HL-60 (cell line): ENCODE measurements around the gene FRRS1L.

Source experiments
- POLR2AphosphoS5 ChIP-seq: IDR thresholded peaks from 2 replicates; pipeline ENCODE4 v1.6.1; 2012; ENCODE audit warnings: low read depth
- TF ChIP-seq, protein P1 (sequence below): IDR thresholded peaks from one replicate; pipeline ENCODE4 v1.5.1; 2011; ENCODE audit warnings: low read length, control low read depth, inconsistent platforms; ENCODE audit not compliant: insufficient read depth
- TF ChIP-seq, protein P2 (sequence below): IDR thresholded peaks from 2 replicates; pipeline ENCODE4 v1.6.1; 2012; ENCODE audit warnings: low read depth; ENCODE audit not compliant: insufficient replicate concordance

DNA sequence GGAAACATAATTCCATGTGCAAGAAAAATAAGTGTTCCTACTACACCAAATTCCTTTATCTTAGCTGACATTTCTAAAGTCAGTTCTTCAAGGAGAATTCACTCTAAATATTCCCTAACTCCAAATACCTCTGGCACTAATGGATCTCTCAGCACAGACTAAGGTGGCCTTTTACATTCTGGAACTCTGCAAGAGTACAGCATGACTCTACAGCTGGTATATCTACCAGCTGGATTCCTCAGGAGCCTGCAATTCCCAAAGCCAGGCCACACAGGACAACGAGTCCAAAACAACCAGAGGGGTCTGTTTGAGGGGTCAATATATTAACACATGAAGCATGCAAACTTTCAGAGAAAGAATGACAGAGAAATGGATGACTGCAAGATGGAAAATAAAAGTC is 74.5 kb downstream of the FRRS1L start:
- TF ChIP-seq POLR2AphosphoS5 = no peak
- TF ChIP-seq, protein P1, sequence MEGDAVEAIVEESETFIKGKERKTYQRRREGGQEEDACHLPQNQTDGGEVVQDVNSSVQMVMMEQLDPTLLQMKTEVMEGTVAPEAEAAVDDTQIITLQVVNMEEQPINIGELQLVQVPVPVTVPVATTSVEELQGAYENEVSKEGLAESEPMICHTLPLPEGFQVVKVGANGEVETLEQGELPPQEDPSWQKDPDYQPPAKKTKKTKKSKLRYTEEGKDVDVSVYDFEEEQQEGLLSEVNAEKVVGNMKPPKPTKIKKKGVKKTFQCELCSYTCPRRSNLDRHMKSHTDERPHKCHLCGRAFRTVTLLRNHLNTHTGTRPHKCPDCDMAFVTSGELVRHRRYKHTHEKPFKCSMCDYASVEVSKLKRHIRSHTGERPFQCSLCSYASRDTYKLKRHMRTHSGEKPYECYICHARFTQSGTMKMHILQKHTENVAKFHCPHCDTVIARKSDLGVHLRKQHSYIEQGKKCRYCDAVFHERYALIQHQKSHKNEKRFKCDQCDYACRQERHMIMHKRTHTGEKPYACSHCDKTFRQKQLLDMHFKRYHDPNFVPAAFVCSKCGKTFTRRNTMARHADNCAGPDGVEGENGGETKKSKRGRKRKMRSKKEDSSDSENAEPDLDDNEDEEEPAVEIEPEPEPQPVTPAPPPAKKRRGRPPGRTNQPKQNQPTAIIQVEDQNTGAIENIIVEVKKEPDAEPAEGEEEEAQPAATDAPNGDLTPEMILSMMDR = no peak
- TF ChIP-seq, protein P2, sequence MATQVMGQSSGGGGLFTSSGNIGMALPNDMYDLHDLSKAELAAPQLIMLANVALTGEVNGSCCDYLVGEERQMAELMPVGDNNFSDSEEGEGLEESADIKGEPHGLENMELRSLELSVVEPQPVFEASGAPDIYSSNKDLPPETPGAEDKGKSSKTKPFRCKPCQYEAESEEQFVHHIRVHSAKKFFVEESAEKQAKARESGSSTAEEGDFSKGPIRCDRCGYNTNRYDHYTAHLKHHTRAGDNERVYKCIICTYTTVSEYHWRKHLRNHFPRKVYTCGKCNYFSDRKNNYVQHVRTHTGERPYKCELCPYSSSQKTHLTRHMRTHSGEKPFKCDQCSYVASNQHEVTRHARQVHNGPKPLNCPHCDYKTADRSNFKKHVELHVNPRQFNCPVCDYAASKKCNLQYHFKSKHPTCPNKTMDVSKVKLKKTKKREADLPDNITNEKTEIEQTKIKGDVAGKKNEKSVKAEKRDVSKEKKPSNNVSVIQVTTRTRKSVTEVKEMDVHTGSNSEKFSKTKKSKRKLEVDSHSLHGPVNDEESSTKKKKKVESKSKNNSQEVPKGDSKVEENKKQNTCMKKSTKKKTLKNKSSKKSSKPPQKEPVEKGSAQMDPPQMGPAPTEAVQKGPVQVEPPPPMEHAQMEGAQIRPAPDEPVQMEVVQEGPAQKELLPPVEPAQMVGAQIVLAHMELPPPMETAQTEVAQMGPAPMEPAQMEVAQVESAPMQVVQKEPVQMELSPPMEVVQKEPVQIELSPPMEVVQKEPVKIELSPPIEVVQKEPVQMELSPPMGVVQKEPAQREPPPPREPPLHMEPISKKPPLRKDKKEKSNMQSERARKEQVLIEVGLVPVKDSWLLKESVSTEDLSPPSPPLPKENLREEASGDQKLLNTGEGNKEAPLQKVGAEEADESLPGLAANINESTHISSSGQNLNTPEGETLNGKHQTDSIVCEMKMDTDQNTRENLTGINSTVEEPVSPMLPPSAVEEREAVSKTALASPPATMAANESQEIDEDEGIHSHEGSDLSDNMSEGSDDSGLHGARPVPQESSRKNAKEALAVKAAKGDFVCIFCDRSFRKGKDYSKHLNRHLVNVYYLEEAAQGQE = no peak
